GM19238 (cell line): ENCODE measurements around the gene DOK7.

Experiments
- DNase-seq: peaks from one replicate; pipeline ENCODE4 v3.0.0; 2011; ENCODE audit warnings: low spot score; ENCODE audit not compliant: insufficient read length

The DOK7 gene

DNA sequence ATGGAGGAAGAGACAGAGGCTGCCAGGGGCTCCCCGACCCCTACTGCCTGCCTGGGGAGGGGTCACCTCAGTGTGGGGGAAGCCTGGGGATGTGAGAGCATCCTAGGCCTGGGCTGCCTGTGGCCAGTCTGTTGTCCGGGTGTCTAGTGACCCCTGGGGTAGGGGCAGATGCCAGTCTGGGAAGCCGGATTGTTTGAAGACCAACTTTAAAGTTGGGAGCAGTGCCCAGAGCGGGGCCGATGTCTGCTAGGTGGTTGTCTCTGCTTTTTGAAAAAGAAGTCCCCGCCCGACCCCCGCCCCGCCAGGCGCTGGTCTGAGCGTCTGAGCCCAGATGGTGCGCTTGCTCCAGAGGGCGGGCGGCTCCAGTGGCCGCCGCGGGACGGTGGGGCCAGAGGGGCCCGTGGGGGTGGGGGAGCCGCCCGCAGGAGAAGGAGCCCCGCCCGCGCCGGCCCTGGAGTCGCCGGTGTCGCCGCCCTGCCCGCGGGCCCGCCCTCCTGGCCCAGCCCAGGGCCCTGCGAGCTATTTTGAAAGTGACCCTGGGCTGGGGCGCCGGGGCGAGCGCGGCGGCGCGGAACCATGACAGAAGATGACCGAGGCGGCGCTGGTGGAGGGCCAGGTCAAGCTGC lies at the start of gene DOK7:
Gene DOK7 (plus strand): TSS at position 517 of the 626 bp plus-strand sequence. CDS start 70 bp downstream, at position 587.
- DNase-seq = no peak

- DNase-seq = no peak
Observed at GRCh38 chr4:3413675-3414420, 49.3 kb upstream of the DOK7 start.

- no peak for DNase-seq
Observed at GRCh38 chr4:3414421-3415279, 48.5 kb upstream of the DOK7 start.

- DNase-seq = no peak
Observed at GRCh38 chr4:3415471-3416141, 47.5 kb upstream of the DOK7 start.

DNA sequence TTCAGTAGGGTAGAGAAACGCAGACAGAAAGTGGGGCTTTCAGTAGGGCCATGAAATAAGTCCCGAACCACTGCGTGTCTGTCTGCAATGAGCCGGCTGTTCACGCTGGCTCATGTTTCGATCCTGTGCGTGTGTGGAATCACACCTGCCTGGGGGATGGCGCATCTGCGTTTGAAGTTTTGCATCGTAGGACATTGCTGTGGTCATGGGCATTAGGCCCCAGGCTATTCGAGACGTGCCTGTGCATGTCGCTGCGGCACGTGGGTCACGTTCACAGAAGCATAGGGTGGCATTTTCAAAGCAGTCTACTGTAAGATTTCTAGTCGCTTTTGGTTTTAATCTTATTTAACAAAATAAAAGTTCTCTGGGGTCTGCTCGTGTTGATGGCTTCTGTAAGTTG lies 46.8 kb upstream of the DOK7 start:
- no peak for DNase-seq

GRCh38 chr4:3416821-3417221 lies 46.3 kb upstream of the DOK7 start:
- no peak for DNase-seq

DNA sequence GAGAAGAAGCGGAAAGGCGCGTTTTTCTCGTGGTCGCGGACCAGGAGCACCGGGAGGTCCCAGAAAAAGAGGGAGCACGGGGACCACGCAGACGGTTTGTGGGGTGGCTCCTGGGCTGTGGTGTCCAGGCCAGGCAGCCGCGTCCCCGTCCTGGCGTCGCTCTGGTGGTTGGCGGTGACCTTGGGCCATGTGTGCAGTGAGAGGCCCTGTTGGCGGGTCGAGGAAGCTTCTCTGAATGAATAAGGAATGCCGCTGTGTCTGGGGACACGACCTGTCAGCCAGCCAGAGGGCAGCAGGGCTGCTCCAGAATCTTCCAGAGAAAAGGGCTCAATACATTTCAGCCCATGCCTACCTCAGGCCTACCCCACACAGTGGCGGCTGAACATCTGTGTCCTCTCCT lies 45.7 kb upstream of the DOK7 start:
- DNase-seq = no peak

DNA sequence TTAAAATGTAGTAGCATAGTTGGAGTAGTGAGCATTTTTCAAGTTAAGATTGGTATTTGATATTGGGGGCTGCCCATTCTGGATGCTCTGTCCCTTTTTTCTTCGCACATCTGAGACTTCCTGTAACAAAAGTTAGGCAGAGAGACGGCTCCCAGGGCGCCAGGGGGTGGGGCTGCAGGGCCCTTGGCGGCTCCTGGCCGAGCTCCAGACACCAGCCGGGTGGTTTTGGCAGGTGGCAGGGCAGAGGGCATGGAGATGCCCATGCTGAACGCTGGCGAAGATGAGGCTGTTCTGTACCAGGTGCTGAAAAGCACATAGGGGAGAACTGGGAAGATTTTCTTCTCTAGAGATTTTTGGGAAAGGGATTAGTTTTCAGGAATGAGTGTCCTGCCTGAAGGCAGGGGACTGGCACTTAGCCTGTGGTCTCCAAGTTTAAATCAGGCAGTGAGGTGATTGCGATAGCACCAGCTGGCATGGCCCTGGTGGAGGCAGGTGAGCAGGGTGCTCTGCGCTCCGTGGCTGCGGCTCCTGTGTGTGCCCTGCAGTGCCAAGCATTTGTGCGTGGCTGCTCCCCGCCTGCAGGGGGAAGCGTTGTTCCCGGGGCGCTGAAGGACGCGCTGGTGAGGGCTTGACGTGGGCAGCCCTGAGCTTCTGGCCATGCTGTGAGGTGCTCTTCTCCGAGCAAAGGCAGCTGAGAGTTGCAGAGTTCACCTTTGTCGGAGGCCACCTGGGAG lies 44.9 kb upstream of the DOK7 start:
- no peak for DNase-seq

DNA sequence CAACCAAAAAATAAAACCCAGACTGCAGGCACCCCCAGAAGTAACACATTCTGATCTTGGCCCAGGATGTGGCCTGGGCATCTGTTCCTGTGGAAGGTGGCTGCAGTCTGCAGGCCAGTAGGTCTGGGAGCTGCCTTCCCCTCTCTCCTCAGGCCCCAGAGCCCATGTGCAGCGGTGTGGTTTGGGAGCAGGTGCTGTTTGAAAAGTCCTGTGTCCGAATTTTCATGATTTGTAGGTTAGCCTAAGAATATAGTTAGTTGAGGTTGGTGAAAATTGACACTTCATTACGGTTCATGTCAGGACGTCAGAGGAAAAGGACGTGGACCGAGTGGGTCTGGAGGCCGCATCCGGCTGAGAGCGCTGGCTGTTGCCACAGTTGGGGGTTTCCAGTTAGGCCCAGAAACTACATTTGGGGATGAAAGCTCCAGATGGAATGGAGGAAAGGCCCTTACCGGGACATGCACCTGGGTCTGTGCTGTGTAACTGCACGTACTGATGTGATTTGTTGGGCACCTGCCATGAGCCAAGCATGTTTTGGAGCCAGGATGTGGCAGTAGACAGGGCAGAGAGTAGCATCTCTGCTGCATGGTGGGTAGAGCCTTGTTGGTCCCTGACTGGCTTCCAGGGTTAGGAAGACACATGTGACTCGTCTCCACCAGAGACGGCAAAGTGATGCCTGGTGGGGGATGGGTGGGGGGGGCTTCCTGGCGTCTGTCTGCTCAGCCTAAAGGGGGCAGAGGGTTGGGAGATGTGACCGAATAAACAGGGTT lies 43.1 kb upstream of the DOK7 start:
- no peak for DNase-seq

- no peak for DNase-seq
Observed at GRCh38 chr4:3420606-3420955, 42.5 kb upstream of the DOK7 start.

GRCh38 chr4:3420956-3421355 lies 42.1 kb upstream of the DOK7 start:
- no peak for DNase-seq

GRCh38 chr4:3421470-3421869 lies 41.6 kb upstream of the DOK7 start:
- no peak for DNase-seq

GRCh38 chr4:3422241-3422801 lies 40.8 kb upstream of the DOK7 start:
- no peak for DNase-seq

DNA sequence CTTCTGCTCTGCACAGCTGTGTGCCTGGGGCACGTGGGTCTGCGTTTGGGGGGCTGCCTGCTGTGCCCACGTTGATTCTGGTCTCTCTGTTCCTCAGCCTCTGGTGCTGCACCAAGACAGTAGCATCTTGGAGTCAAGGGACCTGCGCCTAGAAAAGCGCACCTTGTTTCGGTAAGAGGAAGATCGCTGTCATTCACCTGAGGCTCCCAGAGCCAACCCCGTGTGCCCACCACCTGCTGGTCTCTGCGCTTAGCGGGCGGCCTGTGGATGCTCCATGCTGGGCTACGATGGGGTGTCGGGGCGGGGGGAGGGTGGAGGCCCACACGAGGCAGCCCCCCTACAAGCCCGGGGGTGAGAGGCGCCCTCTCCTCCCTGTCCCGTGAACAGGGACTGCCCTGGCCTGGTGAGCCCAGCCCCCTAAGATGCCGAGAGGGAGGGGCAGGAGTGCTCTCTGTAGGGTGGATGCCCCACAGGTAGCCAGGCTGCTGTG lies 40.3 kb upstream of the DOK7 start:
- DNase-seq = no peak

DNA sequence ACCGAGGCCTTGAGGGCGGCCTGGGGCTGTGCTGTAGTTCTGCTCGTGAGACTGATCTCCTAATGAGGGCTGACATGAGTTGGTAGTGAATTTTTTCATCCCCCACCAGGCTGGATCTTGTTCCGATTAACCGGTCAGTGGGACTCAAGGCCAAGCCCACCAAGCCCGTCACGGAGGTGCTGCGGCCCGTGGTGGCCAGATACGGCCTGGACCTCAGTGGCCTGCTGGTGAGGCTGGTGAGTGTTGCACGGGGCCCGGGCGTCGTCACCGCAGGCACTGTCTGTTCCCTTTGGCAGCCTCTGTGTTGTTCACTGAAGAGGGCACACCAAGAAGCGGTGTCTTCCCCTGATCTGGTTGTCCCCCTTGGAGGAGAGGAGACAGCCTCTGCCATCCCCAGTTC lies 39.7 kb upstream of the DOK7 start:
- no peak for DNase-seq

DNA sequence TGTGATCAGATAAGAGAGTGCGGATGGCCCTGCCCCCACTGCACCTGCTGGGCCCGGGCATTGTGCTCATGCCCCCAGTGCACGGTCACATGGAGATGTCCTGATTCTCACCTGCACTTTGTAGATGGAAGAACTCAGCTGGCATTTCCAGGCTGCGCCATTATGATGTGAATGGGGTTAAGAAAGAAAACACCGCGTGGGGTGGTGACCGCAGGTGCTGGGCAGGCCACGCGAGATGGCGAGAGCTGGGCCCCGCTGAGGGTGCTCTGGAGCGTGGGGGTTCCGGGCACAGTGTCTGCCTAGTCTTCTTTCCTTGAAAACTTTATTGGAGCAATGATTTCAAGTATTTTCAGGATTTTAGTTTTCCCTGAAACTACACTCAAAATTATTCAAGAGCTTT lies 39.2 kb upstream of the DOK7 start:
- DNase-seq = no peak

DNA sequence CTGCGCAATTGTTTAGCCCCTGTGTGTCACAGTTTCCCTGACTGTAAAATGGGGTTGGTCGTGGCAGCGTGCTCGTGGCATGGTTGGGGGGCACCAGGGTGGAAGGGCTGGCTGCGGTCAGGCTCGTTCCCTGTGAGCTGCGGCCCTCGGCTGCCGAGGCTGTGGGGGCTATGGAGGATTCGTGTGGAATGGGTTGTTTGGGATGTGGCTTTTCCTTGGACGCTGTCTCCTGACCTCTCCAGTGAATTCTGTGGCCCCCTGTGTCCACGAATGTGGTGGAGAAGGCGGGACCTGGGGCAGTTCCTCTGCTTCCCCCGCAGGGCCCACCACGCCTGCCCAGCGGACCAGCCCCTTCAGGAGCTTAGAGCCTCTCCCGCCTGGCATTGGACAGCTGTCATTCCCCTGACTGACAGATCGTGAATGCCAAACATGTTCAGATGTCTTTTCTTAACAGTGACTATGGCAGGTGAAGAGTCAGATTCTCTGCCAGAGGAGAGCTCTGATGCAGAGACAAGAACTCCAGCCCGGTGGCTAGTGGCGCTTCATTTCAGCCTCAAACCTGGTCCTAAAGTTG lies 38.5 kb upstream of the DOK7 start:
- no peak for DNase-seq

GRCh38 chr4:3426465-3427133 lies 36.5 kb upstream of the DOK7 start:
- no peak for DNase-seq

- no peak for DNase-seq
Observed at GRCh38 chr4:3427134-3427476, 36.0 kb upstream of the DOK7 start.
